Esophagus muscularis mucosa (tissue), 4 donors: ENCODE measurements around the gene ARHGAP15.

Source experiments
- EP300 ChIP-seq: sonication (generic); formaldehyde crosslinking; IDR thresholded peaks from one replicate; pipeline ENCODE4 v1.6.1; 2017; ENCODE audit warnings: antibody characterized with exemption
- POLR2A ChIP-seq: fragments of 450-650 bp; IDR thresholded peaks from one replicate; pipeline ENCODE4 v1.6.1; 2017; ENCODE audit warnings: antibody characterized with exemption, moderate library complexity, mild to moderate bottlenecking, low read depth
- POLR2AphosphoS5 ChIP-seq, 2 donors: sonication (generic); formaldehyde crosslinking; IDR thresholded peaks; one replicate each; pipeline ENCODE4 v1.6.1; 2017; ENCODE audit warnings: antibody characterized with exemption in 2 of 2
- TF ChIP-seq, protein P1 (sequence below), 3 experiments: fragments of 200-600 bp in 2 of 3; fragments of 450-650 bp in 1 of 3; sonication (generic) in 2 of 3; IDR thresholded peaks; one replicate each; pipeline ENCODE4 v1.5.1; 2017 to 2019; ENCODE audit warnings: antibody characterized with exemption in 3 of 3, mild to moderate bottlenecking in 2 of 3, moderate library complexity in 1 of 3

DNA sequence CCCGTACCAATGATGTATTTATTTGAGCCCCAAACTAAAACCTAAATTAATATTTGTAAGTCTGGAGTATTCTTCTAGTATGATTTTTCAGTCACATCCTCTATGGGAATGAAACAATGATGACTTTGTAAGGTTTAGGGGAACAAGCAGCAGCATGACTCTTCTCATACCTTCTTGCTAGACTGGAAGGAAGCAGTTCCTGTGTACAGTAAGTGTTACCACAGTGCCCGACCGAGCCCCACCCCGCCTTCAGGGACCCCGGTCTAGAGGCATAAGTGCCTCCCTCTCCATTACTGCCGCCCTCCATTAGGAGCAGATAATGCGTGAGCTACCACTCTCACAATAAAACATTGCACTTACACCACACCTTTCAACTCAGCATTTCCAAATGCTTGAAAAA, 599.3 kb downstream of the ARHGAP15 start:
- TF ChIP-seq POLR2A (no peak), POLR2AphosphoS5 (IDR thresholded peaks at IDR 0.05) (no peak), EP300 (no peak)
- TF ChIP-seq, protein P1, sequence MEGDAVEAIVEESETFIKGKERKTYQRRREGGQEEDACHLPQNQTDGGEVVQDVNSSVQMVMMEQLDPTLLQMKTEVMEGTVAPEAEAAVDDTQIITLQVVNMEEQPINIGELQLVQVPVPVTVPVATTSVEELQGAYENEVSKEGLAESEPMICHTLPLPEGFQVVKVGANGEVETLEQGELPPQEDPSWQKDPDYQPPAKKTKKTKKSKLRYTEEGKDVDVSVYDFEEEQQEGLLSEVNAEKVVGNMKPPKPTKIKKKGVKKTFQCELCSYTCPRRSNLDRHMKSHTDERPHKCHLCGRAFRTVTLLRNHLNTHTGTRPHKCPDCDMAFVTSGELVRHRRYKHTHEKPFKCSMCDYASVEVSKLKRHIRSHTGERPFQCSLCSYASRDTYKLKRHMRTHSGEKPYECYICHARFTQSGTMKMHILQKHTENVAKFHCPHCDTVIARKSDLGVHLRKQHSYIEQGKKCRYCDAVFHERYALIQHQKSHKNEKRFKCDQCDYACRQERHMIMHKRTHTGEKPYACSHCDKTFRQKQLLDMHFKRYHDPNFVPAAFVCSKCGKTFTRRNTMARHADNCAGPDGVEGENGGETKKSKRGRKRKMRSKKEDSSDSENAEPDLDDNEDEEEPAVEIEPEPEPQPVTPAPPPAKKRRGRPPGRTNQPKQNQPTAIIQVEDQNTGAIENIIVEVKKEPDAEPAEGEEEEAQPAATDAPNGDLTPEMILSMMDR (IDR thresholded peaks at IDR 0.05), result no peak
